Nephron (organoid): ENCODE results near the gene TRIM2.

Experiments
- H3K27ac Mint-ChIP-seq, 3 experiments: 2 replicates each; pipeline ENCODE4 v1.8.0; 2020; ENCODE audit warnings: mixed read lengths in 3 of 3, mild to moderate bottlenecking in 2 of 3, moderate library complexity in 1 of 3
- H3K27me3 Mint-ChIP-seq: 2 replicates; pipeline ENCODE4 v1.8.0; 2021; ENCODE audit warnings: low read depth, mild to moderate bottlenecking, moderate library complexity, mixed read lengths
- H3K36me3 Mint-ChIP-seq: 2 replicates; pipeline ENCODE4 v1.8.0; 2020; ENCODE audit warnings: low read depth, mixed read lengths
- H3K4me1 Mint-ChIP-seq: 2 replicates; pipeline ENCODE4 v1.8.0; 2020; ENCODE audit warnings: mixed read lengths
- H3K4me3 Mint-ChIP-seq, 3 experiments: 2 replicates each; pipeline ENCODE4 v1.8.0; 2020; ENCODE audit warnings: mild to moderate bottlenecking in 3 of 3, mixed read lengths in 3 of 3, moderate library complexity in 2 of 3
- H3K9me3 Mint-ChIP-seq: 2 replicates; pipeline ENCODE4 v1.8.0; 2020; ENCODE audit warnings: mixed read lengths
- CTCF ChIP-seq, 3 experiments: fragments of 200-600 bp; sonication (generic); IDR thresholded peaks; one replicate each; pipeline ENCODE4 v1.5.0; 2021; ENCODE audit warnings: antibody characterized with exemption in 3 of 3; ENCODE audit not compliant: unreplicated experiment in 3 of 3

Gene TRIM2

GRCh38 chr4:153295131-153295755 lies 91.0 kb downstream of the TRIM2 start:
- Mint-ChIP-seq H3K4me1 (peaks cover 36% of the 10 kb centered on the region), H3K27ac (peak overlapping the region in 2 of 3 experiments; percentile 81 to 95), H3K9me3 (peaks cover 8% of the 10 kb centered on the region), H3K4me3 (no peak overlapping the region), H3K36me3 (peaks cover 78% of the 10 kb centered on the region), H3K27me3 (peaks cover 3% of the 10 kb centered on the region)
- TF ChIP-seq CTCF (IDR thresholded peaks at IDR 0.05; ENCODE audit: unreplicated experiment in 3 of 3): no peak

- Mint-ChIP-seq H3K4me3 (peak overlapping the region in 2 of 3 experiments; percentile 41 to 48), H3K36me3 (peaks cover 87% of the 10 kb centered on the region), H3K4me1 (peaks cover 36% of the 10 kb centered on the region), H3K27me3 (peaks cover 3% of the 10 kb centered on the region), H3K9me3 (peaks cover 10% of the 10 kb centered on the region), H3K27ac (peak overlapping the region; percentile 81 to 95 (median 95))
- TF ChIP-seq CTCF (IDR thresholded peaks at IDR 0.05; ENCODE audit: unreplicated experiment in 3 of 3): no peak
Observed at GRCh38 chr4:153296040-153296823, 92.0 kb downstream of the TRIM2 start.

- peaks cover 18% of the 10 kb centered on the region for H3K9me3 Mint-ChIP-seq
- H3K36me3 Mint-ChIP-seq: peaks cover 89% of the 10 kb centered on the region
- peaks cover 36% of the 10 kb centered on the region for H3K4me1 Mint-ChIP-seq
- no peak for TF ChIP-seq CTCF (IDR thresholded peaks at IDR 0.05; ENCODE audit: unreplicated experiment in 3 of 3)
- peak overlapping the region in 1 of 3 experiments; percentile 48 for H3K4me3 Mint-ChIP-seq
- peaks cover 3% of the 10 kb centered on the region for H3K27me3 Mint-ChIP-seq
- peak overlapping the region; percentile 81 to 95 (median 95) for H3K27ac Mint-ChIP-seq
Observed at GRCh38 chr4:153297116-153297515, 92.9 kb downstream of the TRIM2 start.

GRCh38 chr4:153310793-153311192 lies 106.5 kb downstream of the TRIM2 start:
- H3K36me3 Mint-ChIP-seq: peaks cover 72% of the 10 kb centered on the region
- no peak for TF ChIP-seq CTCF (IDR thresholded peaks at IDR 0.05; ENCODE audit: unreplicated experiment in 3 of 3)
- no peak overlapping the region for H3K27ac Mint-ChIP-seq
- no peaks in the 10 kb centered on the region for H3K4me1 Mint-ChIP-seq
- H3K27me3 Mint-ChIP-seq: no peaks in the 10 kb centered on the region
- peaks cover 2% of the 10 kb centered on the region for H3K9me3 Mint-ChIP-seq
- no peak overlapping the region for H3K4me3 Mint-ChIP-seq

GRCh38 chr4:153314915-153315314 lies 110.7 kb downstream of the TRIM2 start:
- Mint-ChIP-seq H3K27me3 (no peaks in the 10 kb centered on the region), H3K36me3 (peaks cover 67% of the 10 kb centered on the region), H3K4me3 (no peak overlapping the region), H3K9me3 (peaks cover 2% of the 10 kb centered on the region), H3K27ac (peak overlapping the region in 1 of 3 experiments; percentile 45), H3K4me1 (no peaks in the 10 kb centered on the region)
- TF ChIP-seq CTCF (IDR thresholded peaks at IDR 0.05; ENCODE audit: unreplicated experiment in 3 of 3): no peak
